NCI-H2107 (cell line): ENCODE measurements around the gene CYBC1.
"Not testable (repeated sequence)": the region's sequence is repeated elsewhere in the genome, so short reads cannot be mapped to it uniquely, and the experiment has no call there.

Experiments used
- DNase-seq: peaks from one replicate; lab custom pipeline; 2025; lab: John Stamatoyannopoulos, UW

CYBC1 gene

GRCh38 chr17:82435103-82435502 is 15.4 kb downstream of the CYBC1 start:
- no peak for DNase-seq

- no peak for DNase-seq
Observed at GRCh38 chr17:82434216-82434565, 16.4 kb downstream of the CYBC1 start.

GRCh38 chr17:82433560-82434215 is 16.9 kb downstream of the CYBC1 start:
- no peak for DNase-seq

DNA sequence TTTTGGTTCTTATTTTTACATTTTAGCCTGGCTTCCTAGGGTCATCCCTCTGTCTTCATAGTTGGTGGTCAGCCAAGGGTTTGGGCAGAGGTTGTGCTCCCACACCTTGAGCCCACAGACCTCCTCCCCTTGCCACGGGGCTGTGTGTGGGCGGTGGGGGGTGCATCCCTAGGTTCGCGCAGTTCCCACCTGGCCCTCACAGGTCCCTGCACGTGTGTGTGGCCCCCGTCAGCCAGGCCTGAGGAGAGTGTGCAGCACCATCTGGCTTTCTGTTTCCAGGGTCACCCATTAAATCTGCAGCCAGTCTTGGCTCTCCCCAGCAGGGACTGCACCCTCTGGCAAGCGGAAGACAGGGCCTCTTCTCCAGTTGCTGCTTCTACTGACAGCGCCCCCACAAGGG is 18.5 kb downstream of the CYBC1 start:
- no peak for DNase-seq

GRCh38 chr17:82429824-82430223 is 20.7 kb downstream of the CYBC1 start:
- no peak for DNase-seq

GRCh38 chr17:82428546-82428945 is 22.0 kb downstream of the CYBC1 start:
- no peak for DNase-seq

- DNase-seq = no peak
Observed at GRCh38 chr17:82424863-82425159, 25.7 kb downstream of the CYBC1 start.

DNA sequence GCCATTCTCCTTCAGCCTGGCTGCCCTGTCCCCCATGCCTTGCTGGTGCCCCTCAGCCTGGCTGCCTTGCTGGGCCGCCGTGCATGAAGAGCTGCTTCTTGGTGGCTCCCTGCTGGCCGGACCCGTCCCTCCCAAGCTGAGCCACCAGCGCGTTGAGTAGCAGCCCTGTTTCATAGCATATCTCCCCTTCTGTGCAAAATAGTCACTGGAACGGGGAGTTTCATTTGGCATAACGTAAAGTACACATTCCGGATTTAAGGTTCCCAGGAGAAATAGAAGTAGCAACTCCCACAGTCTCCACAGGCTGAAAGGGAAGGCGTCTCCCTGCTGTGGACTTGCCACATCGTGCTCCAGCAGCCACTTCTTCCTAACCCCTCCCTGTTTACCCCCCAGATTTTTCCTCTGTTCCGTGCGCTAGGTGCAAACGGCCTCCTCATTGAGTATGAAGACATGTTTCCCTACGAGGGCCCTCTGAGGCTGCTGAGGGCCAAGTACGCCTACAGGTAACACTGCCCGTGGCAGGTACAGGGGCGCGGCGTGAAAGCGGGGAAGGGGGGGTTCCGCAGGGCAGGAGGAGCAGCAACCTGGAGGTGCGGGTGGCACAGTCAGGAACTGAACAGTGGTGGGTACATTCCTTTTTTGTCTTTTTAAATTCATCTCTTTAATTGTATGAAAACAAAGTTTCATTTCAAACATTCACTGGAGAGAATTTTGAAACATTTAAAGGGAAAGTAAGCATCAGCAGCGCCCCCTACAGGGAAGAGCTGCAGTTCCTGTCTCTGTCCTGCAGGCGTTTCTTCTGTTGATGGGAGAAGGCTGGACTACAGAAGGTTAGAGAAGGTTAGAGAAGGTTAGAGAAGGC is 26.3 kb downstream of the CYBC1 start:
- no peak for DNase-seq

- no peak for DNase-seq
Observed at GRCh38 chr17:82419540-82419939, 31.0 kb downstream of the CYBC1 start.

DNA sequence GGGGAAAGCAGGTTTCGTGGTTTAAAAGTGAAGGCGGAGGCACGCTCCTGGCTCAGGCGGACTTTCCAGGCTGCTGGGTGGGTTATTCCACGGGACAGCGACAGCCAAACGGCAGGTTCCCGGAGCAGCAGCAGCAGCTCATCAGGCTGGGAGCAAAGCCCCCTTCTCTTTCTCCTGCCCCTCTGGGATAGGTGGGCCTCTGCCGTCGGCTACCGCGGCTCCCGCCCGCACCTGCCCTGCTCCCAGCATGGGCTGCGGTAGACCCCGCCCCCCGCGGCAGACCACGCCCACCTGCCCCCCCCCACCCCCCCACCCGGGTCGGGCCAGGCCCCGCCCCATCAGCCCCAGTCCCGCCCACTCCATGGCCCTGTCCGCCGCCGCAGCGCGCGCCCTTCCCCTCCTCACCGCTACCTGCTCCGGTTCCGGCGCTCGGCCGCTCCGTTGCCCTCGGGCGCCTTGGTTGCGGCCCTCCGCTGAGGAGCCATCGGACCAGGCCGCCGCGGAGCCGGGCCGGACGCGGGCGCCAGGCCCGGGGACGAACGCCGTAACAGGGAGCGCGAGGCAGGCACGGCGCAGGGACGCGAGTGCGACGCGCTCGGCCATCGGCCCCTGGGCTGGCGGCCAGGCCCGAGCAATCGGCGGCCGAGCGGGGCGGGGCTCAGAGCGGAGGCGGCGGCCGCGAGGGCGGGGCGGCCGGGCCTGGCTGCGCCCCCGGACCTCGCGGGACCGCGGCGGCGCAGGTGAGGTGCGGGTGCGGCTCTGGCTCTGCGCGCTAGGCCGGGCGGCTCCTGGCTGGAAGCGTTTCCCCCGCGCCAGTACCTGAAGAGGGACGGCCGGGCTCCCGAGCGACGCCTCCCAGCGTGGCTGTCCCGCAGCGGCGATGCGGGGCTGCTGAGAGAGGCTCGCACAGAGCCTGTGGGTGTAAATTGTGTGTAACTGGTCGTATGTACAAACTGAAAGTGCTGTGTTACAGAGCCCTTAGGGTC is 32.3 kb downstream of the CYBC1 start, which contains the start of the genes HEXD and OGFOD3:
TSS of gene HEXD (plus strand) at position 347 of the 986 bp plus-strand sequence. CDS start 1,453 bp downstream, outside the sequence.
TSS of gene OGFOD3 (minus strand) at position 586 of the 986 bp plus-strand sequence. CDS start at position 485, 101 bp downstream.
- peak; percentile 68 for DNase-seq

DNA sequence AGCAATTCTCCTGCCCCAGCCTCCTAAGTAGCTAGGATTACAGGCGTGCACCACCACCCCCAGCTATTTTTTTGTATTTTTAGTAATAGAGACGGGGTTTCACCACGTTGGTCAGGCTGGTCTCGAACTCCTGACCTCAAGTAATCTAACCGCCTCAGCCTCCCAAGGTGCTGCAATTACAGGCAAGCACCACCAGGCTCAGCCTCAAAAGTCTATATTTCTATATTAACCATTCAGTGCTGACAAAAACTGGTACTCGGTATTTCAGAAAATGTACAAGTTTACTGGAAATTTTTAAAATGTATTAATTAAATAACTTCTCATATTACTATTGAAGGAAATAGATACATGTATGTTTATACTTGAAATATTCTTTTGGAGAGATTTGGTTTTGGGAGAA is 33.8 kb downstream of the CYBC1 start:
- DNase-seq = no peak

- DNase-seq = no peak
Observed at GRCh38 chr17:82416264-82416663, 34.3 kb downstream of the CYBC1 start.

GRCh38 chr17:82415786-82416185 is 34.8 kb downstream of the CYBC1 start:
- no peak for DNase-seq

- no peak for DNase-seq
Observed at GRCh38 chr17:82415336-82415735, 35.2 kb downstream of the CYBC1 start.

GRCh38 chr17:82414548-82415281 is 35.8 kb downstream of the CYBC1 start:
- DNase-seq = peak; percentile 46

- no peak for DNase-seq
Observed at GRCh38 chr17:82412535-82413520, 37.7 kb downstream of the CYBC1 start.

DNA sequence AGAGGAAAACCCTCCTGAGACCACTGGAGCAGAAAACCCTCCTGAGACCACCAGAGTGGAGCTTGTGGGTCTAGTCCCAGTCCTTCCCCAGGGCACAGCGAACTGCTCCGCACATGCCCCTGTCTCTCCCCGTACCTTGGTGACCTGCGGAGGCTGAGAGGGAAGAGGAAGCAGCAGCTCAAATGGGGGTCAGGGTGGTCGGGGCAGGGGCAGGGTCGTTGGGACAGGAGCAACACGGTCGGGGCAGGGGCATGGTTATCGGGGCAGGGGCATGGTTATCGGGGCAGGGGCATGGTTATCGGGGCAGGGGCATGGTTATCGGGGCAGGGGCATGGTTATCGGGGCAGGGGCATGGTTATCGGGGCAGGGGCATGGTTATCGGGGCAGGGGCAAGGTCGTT is 38.5 kb downstream of the CYBC1 start:
- not testable (repeated sequence) for DNase-seq

DNA sequence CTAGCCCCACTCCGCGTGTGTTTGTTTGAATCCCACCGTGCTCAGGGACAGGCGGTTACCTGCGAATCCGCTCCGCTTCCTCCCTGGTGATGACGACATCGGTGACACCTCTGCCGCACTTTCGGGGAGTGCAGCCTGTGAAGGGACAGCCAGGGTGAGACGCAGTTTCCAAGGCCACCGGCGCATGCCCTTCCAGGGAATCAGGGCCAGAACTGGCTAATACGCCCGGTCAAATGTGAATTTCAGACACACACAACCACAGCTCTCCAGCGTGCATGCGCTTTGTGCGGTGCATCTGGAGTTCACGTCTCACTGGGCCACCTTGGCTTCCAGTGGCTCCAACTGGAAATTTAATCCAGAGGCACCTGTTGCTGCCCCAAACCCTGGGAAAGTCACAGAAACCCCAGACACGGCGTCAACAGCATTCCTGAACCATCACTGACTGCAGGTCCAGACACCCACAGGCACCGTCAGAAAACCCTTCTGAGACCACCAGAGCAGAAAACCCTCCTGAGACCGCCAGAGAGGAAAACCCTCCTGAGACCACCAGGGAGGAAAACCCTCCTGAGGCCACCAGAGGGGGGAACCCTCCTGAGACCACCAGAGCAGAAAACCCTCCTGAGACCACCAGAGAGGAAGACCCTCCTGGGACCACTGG is 39.0 kb downstream of the CYBC1 start:
- DNase-seq = no peak

DNA sequence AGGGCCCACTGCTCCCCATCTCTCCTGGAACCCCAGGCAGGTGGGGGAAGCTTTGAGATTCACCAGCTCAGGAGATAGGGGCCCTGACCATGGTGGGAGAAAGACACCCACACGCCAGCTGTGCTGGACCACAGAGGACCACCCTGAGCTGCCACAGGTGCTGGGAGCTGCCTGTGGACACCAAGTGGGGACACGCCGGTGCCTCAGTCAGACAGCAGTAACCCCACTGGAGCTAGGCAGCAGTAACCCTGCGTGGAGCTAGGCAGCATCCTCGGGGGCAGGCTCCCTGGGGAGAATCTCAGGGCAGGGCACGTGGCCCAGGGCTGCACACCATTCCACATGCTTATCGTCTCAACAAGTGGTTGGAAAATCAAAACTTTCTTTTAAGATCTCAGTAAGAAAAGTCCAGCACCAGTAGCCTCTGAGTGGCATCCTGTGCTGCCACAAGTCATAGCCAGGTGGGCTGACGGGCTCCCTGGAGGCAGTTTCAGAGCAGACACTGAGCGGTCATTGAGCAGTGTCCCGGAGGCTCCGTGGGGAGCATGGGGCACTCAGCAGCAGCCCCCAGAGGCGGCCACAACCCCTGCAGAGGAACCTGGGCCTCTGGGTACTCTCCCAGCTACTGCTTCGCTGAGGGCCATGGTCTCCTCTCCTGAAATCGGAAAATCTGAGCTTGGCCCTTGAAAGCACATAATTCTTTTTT is 40.4 kb downstream of the CYBC1 start:
- no peak for DNase-seq
